Keratinocyte (primary cell): ENCODE data around the gene SLC25A52. TPM values are rescaled to one million over a fixed set of nuclear protein-coding genes. Genes with fewer than 3 reads are reported as not detected.

Experiments used
- DNase-seq: peaks from one replicate; pipeline ENCODE4 v3.0.0-alpha.2; 2011; ENCODE audit warnings: low read depth, missing footprints, low spot score
- FAIRE-seq: peaks from 2 replicates; lab custom pipeline; 2011; peaks lifted over from hg19 to GRCh38; lab: Jason Lieb, UNC
- H2AFZ ChIP-seq: 2 replicates; pipeline ENCODE4 v1.6.0; 2012; ENCODE audit warnings: low read length, control low read depth, inconsistent platforms; ENCODE audit not compliant: control insufficient read depth
- H3K27ac ChIP-seq: 2 replicates; pipeline ENCODE4 v1.5.1; 2011; ENCODE audit warnings: low read length; ENCODE audit not compliant: control insufficient read depth, insufficient read depth
- H3K27me3 ChIP-seq: 3 replicates; pipeline ENCODE4 v1.6.0; 2011; ENCODE audit warnings: low read length; ENCODE audit not compliant: control insufficient read depth, insufficient read depth; ENCODE audit errors: extremely low read depth
- H3K36me3 ChIP-seq, 2 experiments: 2 replicates in 1 of 2; 3 replicates in 1 of 2; pipeline ENCODE4 v1.5.1; 2011; ENCODE audit warnings: low read length in 2 of 2, mild to moderate bottlenecking in 1 of 2; ENCODE audit not compliant: control insufficient read depth in 2 of 2, insufficient read depth in 2 of 2; ENCODE audit errors: extremely low read depth in 1 of 2
- H3K4me1 ChIP-seq: 3 replicates; pipeline ENCODE4 v1.5.1; 2011; ENCODE audit warnings: low read length; ENCODE audit not compliant: control insufficient read depth, insufficient read depth; ENCODE audit errors: extremely low read depth
- H3K4me2 ChIP-seq: 3 replicates; pipeline ENCODE4 v1.6.0; 2011; ENCODE audit warnings: low read depth, low read length; ENCODE audit not compliant: control insufficient read depth, insufficient read depth; ENCODE audit errors: extremely low read depth
- H3K4me3 ChIP-seq, 3 experiments: fragments of 200-600 bp in 1 of 3; sonication (generic) in 1 of 3; 2 replicates in 2 of 3; 3 replicates in 1 of 3; pipeline ENCODE4 v1.5.1; 2011 to 2016; ENCODE audit warnings: low read length in 3 of 3, mild to moderate bottlenecking in 3 of 3, control low read depth in 2 of 3, inconsistent platforms in 1 of 3, low read depth in 1 of 3, mixed read lengths in 1 of 3, mixed run types in 1 of 3, moderate library complexity in 1 of 3; ENCODE audit not compliant: control insufficient read depth in 2 of 3, insufficient read depth in 2 of 3; ENCODE audit errors: extremely low read depth in 1 of 3
- H3K79me2 ChIP-seq: 2 replicates; pipeline ENCODE4 v1.6.0; 2012; ENCODE audit warnings: low read length; ENCODE audit not compliant: control insufficient read depth, insufficient read depth
- H3K9ac ChIP-seq: 3 replicates; pipeline ENCODE4 v1.6.0; 2011; ENCODE audit warnings: low read length; ENCODE audit not compliant: control insufficient read depth, insufficient read depth; ENCODE audit errors: extremely low read depth
- H3K9me1 ChIP-seq: 3 replicates; pipeline ENCODE4 v1.6.0; 2011; ENCODE audit warnings: low read length; ENCODE audit not compliant: control insufficient read depth, insufficient read depth; ENCODE audit errors: extremely low read depth
- H3K9me3 ChIP-seq: 2 replicates; pipeline ENCODE4 v1.5.1; 2012; ENCODE audit warnings: low read depth, low read length; ENCODE audit not compliant: control insufficient read depth
- H4K20me1 ChIP-seq: 3 replicates; pipeline ENCODE4 v1.6.0; 2011; ENCODE audit warnings: low read length; ENCODE audit not compliant: control insufficient read depth, insufficient read depth; ENCODE audit errors: extremely low read depth
- EZH2 ChIP-seq: IDR thresholded peaks from one replicate; pipeline ENCODE4 v1.6.1; 2012; ENCODE audit warnings: inconsistent platforms, mild to moderate bottlenecking, low read length, moderate library complexity
- dilution Hi-C: fragments of 300-500 bp; cut with MboI; formaldehyde crosslinking; loops from one replicate; pipeline ENCODE4 v1.7.0; 2020; ENCODE audit warnings: low sequenced_read_pairs; ENCODE audit not compliant: extremely low pct_ligation_motif_present
- polyA plus RNA-seq, 5 experiments: library from polyadenylated mRNA; depleted of rRNA in 3 of 5; stranded (reverse) in 3 of 5; stranded (forward) in 1 of 5; unstranded in 1 of 5; fragments of >200 nt; gene quantifications; 1 replicate in 1 of 5; 2 replicates in 3 of 5; 3 replicates in 1 of 5; pipeline versions ENCODE4 v1.2.1 to v1.2.3, GENCODE V29; 2011 to 2012; ENCODE audit warnings: missing spikeins in 2 of 5, low read depth in 1 of 5, low replicate concordance in 1 of 5
- TF ChIP-seq, protein P1 (sequence below), 3 experiments: IDR thresholded peaks in 1 of 3; conservative IDR thresholded peaks in 1 of 3; optimal IDR thresholded peaks in 1 of 3; 2 replicates in 2 of 3; 3 replicates in 1 of 3; pipeline versions ENCODE3 to v1.5.1; 2011; ENCODE audit warnings: low read length in 3 of 3, mild to moderate bottlenecking in 3 of 3, moderate library complexity in 2 of 3, control low read depth in 1 of 3, inconsistent platforms in 1 of 3; ENCODE audit not compliant: insufficient read depth in 2 of 3; ENCODE audit errors: extremely low read depth in 1 of 3

SLC25A52 gene
- polyA plus RNA-seq, 1 donor (not counting 4 experiments of a cell fraction or from before 2014, with no cell fraction given) = not detected

DNA sequence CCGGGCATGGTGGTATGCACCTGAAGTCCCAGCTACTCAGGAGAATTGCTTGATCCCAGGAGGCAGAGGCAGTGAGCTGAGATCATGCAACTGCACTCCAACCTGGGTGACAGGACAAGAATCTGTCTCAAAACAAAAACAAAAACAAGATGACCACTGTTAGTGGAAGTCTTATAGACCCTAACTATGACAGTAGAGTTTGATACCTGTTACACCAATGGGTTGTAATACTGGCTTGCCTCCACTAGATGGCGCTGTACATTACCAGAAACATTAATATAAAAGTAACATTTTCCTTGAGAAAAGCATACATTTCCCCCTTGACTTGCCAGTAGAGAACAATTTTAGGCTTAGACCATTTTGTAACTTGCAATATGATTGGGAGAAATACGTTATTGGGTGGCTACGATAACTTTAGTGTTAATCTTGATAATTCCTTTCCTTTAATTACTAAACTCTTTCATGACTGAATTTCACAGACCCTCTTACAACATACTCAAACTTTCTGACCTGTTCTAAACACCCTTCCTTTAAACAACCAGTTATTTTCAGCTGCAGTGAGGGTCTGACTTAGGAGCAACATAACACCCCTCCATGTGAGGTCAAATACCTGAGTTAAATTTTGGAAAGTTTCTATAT, 19.5 kb downstream of the SLC25A52 start:
- Histone ChIP-seq H3K27me3 (peaks cover 2% of the 10 kb centered on the region), H3K9me3 (no peaks in the 10 kb centered on the region), H3K4me3 (no peak overlapping the region), H2AFZ (no peak overlapping the region), H3K4me1 (no peaks in the 10 kb centered on the region), H3K79me2 (no peaks in the 10 kb centered on the region), H4K20me1 (no peaks in the 10 kb centered on the region), H3K9ac (no peak overlapping the region), H3K27ac (no peak overlapping the region), H3K36me3 (no peaks in the 10 kb centered on the region), H3K4me2 (no peak overlapping the region), H3K9me1 (no peaks in the 10 kb centered on the region)
- dilution Hi-C loops = no loop called here
- DNase-seq (no peak), FAIRE-seq (peak; percentile 58)
- TF ChIP-seq EZH2 = no peak
- TF ChIP-seq, protein P1, sequence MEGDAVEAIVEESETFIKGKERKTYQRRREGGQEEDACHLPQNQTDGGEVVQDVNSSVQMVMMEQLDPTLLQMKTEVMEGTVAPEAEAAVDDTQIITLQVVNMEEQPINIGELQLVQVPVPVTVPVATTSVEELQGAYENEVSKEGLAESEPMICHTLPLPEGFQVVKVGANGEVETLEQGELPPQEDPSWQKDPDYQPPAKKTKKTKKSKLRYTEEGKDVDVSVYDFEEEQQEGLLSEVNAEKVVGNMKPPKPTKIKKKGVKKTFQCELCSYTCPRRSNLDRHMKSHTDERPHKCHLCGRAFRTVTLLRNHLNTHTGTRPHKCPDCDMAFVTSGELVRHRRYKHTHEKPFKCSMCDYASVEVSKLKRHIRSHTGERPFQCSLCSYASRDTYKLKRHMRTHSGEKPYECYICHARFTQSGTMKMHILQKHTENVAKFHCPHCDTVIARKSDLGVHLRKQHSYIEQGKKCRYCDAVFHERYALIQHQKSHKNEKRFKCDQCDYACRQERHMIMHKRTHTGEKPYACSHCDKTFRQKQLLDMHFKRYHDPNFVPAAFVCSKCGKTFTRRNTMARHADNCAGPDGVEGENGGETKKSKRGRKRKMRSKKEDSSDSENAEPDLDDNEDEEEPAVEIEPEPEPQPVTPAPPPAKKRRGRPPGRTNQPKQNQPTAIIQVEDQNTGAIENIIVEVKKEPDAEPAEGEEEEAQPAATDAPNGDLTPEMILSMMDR (optimal IDR thresholded peaks at IDR 0.05 in 1 of 3, IDR thresholded peaks at IDR 0.05 in 1 of 3, conservative IDR thresholded peaks at IDR 0.05 in 1 of 3; ENCODE audit: extremely low read depth in 1 of 3, insufficient read depth in 2 of 3, low read length in 3 of 3) = peak in 2 of 3 experiments; percentile 59 to 71

DNA sequence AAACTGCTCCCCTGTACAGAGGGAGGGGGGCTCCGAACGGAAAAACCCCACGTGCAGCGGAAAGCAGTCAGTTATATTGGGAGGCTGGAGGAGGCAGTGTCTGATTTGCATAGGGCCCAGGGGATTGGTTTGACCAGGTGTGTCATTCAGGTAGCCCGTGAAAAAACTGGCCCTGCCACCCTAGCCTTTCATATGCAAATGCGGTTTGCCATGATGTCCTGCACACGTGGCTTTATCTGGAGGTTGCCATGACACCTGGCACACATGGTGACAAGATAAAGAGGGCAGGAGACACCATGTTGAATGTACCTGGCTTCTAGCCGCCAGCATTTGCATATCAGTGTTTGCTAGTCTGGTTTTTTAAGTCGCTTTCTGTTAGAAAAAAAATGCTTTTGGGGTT, 20.5 kb downstream of the SLC25A52 start:
- Histone ChIP-seq H3K27me3 (no peaks in the 10 kb centered on the region), H3K36me3 (no peaks in the 10 kb centered on the region), H3K4me1 (no peaks in the 10 kb centered on the region), H3K4me3 (no peak overlapping the region), H4K20me1 (no peaks in the 10 kb centered on the region), H3K4me2 (no peak overlapping the region), H2AFZ (no peak overlapping the region), H3K9me1 (no peaks in the 10 kb centered on the region), H3K27ac (no peak overlapping the region), H3K9ac (no peak overlapping the region), H3K9me3 (no peaks in the 10 kb centered on the region), H3K79me2 (no peaks in the 10 kb centered on the region)
- TF ChIP-seq, protein P1 (optimal IDR thresholded peaks at IDR 0.05 in 1 of 3, IDR thresholded peaks at IDR 0.05 in 1 of 3, conservative IDR thresholded peaks at IDR 0.05 in 1 of 3; ENCODE audit: extremely low read depth in 1 of 3, insufficient read depth in 2 of 3, low read length in 3 of 3) = no peak
- no peak for TF ChIP-seq EZH2
- DNase-seq (no peak), FAIRE-seq (no peak)
- dilution Hi-C loops = no loop called here
